ENCODE measurements around the gene SYNJ2BP. TPM values are rescaled to one million over a fixed set of nuclear protein-coding genes. Genes with fewer than 3 reads are reported as not detected.
A peak's percentile ranks its signal among the peaks of the same experiment; 100 is the strongest.

SYNJ2BP gene
- total and polyA plus RNA-seq, 2 of the 13 experiments (the other 11 are each of a cell fraction or from before 2014, with no cell fraction given) = 18.1 to 28.6 TPM

DNA sequence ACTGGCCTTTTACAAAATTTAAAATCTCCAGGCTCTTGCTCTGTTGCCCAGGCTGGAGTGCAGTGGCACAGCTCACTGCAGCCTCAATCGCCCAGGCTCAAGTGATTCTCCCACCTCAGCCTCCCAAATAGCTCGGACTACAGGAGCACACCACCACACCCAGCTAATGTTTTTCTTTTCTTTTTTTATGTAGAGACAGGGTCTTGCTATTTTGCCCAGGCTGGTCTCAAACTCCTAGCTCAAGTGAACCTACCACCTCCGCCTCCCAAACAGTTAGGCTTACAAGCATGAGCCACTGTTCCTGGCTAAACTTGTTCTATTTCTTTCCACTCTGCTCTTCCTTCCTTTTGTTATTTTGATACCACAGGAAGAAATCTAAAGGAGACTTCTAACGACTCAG, 15.2 kb downstream of the SYNJ2BP start (continued):
- TF ChIP-seq, protein P1, sequence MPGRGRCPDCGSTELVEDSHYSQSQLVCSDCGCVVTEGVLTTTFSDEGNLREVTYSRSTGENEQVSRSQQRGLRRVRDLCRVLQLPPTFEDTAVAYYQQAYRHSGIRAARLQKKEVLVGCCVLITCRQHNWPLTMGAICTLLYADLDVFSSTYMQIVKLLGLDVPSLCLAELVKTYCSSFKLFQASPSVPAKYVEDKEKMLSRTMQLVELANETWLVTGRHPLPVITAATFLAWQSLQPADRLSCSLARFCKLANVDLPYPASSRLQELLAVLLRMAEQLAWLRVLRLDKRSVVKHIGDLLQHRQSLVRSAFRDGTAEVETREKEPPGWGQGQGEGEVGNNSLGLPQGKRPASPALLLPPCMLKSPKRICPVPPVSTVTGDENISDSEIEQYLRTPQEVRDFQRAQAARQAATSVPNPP (CRISPR knock-in tag; IDR thresholded peaks at IDR 0.05) = no peak
- no peak for TF ChIP-seq NONO (IDR thresholded peaks at IDR 0.05)
- no peak for TF ChIP-seq NONO (CRISPR knock-in tag; conservative IDR thresholded peaks at IDR 0.05)
- TF ChIP-seq AGO1 (IDR thresholded peaks at IDR 0.05; ENCODE audit: low read depth, low read length, poor library complexity, severe bottlenecking) = no peak
- no peak for TF ChIP-seq ZNF564 (CRISPR knock-in tag; IDR thresholded peaks at IDR 0.05)
- no peak for TF ChIP-seq ZNF205 (CRISPR knock-in tag; IDR thresholded peaks at IDR 0.05)
- TF ChIP-seq ZBTB7B (CRISPR knock-in tag; IDR thresholded peaks at IDR 0.05) = no peak
- TF ChIP-seq, protein P2, sequence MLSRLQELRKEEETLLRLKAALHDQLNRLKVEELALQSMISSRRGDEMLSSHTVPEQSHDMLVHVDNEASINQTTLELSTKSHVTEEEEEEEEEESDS (CRISPR knock-in tag; IDR thresholded peaks at IDR 0.05; ENCODE audit: borderline replicate concordance) = no peak

DNA sequence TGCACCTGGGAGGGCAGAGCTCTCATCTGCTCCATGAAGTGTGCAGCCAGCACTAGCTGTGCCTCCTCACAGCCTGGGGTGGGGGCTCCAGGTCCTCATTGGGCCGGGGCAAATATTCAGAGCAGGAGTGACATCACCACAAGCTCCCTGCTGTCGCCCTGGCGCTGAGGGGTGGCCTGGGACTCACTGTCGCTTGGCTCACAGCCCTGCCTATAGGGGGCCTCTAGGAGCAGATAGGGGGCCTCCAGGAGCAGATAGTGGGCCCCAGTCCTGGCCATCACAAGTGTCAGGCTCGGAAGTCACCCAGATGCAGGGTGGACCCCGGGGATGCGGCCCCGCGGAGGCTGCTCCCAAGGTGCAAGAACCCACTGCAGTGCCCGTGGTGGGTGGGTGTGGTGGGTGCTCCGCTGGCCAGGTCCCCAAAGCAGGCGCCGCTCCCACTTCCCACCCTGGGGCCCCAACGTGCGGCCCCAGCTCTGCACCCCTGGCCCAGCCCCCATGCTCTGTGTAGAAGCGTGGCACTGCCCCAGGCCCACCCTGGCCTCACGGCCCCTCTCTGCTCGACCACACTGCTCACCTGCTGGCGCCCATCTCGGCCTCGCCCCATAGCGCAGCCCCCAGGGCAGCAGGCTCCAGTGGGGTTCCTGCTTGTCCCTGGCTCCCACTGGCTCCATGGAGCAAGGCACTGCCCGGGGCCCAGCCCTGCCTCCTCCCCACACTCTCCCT, 18.0 kb downstream of the SYNJ2BP start:
- ATAC-seq (peak; percentile 62), FAIRE-seq (no peak), DNase-seq (ENCODE audit: low spot score) (no peak)
- 86% methylated on average over 8 of the region's 23 CpGs for WGBS (ENCODE audit: low lambda C conversion rate)
- H3K27me3 ChIP-seq (ENCODE audit: control insufficient read depth in 1 of 2, insufficient read depth in 2 of 2, low read length in 2 of 2) = no peaks in the 10 kb centered on the region
- intact Hi-C loops (cut with micrococcal nuclease; ENCODE audit: unreplicated experiment) (loop anchor here (5.0 kb wide), 1 partner anchor 168 kb away; no protein-coding TSS in a partner anchor), in situ Hi-C loops (cut with HindIII; ENCODE audit: extremely low pct_ligation_motif_present, low pct_unique_long_range_greater_than_20kb) (no loop called here)
- no peak overlapping the region for H3K4me3 ChIP-seq (replicated peaks in 1 of 3; ENCODE audit: insufficient read depth in 1 of 3, low read depth in 2 of 3, low read length in 3 of 3)
- CTCF ChIA-PET (ENCODE audit: low intra/inter-chr PET ratio, low total read pairs) = no interaction called here
- H3K4me1 ChIP-seq (ENCODE audit: insufficient read depth, low read length) = peaks cover 22% of the 10 kb centered on the region
- BruUV-seq (replicated peaks) = no TSS peak
- no peak overlapping the region for H3K27ac ChIP-seq (ENCODE audit: extremely low read length, insufficient read depth, low read length)
- H4K20me1 ChIP-seq (ENCODE audit: insufficient read depth, low read length) = peaks cover 4% of the 10 kb centered on the region; the same call in 1 of the 2 replicates
- peaks cover 0 to 3% of the 10 kb centered on the region in 2 experiments; a peak in 2 of 5 replicates for H3K36me3 ChIP-seq (replicated peaks in 1 of 2; ENCODE audit: control insufficient read depth in 1 of 2, insufficient read depth in 2 of 2, low read length in 2 of 2)
- H2AFZ ChIP-seq (ENCODE audit: low read length) = no peak overlapping the region
- no peaks in the 10 kb centered on the region for H3K9me3 ChIP-seq (ENCODE audit: low read length)
- no peak overlapping the region for H3K9ac ChIP-seq (ENCODE audit: insufficient read depth, low read depth, low read length)
- no peaks in the 10 kb centered on the region for H3K79me2 ChIP-seq (ENCODE audit: insufficient read depth, low read length)
- POLR2A ChIA-PET = no interaction called here
- no peak overlapping the region for H3K4me2 ChIP-seq (ENCODE audit: low read depth, low read length)
- TF ChIP-seq NFKB2 (CRISPR knock-in tag; IDR thresholded peaks at IDR 0.05; ENCODE audit: borderline replicate concordance) (no peak), ZNF598 (CRISPR knock-in tag; IDR thresholded peaks at IDR 0.05; ENCODE audit: borderline replicate concordance) (no peak), SNRNP70 (IDR thresholded peaks at IDR 0.05; ENCODE audit: low read depth, low read length) (no peak), AGO2 (optimal IDR thresholded peaks at IDR 0.05; ENCODE audit: low read depth, low read length) (peak; percentile 47), KDM2A (CRISPR knock-in tag; IDR thresholded peaks at IDR 0.05; ENCODE audit: borderline replicate concordance, low read depth) (no peak), POGZ (CRISPR knock-in tag; IDR thresholded peaks at IDR 0.05) (no peak), ZNF768 (CRISPR knock-in tag; IDR thresholded peaks at IDR 0.05) (no peak), AGO1 (IDR thresholded peaks at IDR 0.05; ENCODE audit: low read depth, low read length, poor library complexity, severe bottlenecking) (no peak), ZFP90 (CRISPR knock-in tag; IDR thresholded peaks at IDR 0.05; ENCODE audit: borderline replicate concordance) (no peak)
- TF ChIP-seq, protein P3, sequence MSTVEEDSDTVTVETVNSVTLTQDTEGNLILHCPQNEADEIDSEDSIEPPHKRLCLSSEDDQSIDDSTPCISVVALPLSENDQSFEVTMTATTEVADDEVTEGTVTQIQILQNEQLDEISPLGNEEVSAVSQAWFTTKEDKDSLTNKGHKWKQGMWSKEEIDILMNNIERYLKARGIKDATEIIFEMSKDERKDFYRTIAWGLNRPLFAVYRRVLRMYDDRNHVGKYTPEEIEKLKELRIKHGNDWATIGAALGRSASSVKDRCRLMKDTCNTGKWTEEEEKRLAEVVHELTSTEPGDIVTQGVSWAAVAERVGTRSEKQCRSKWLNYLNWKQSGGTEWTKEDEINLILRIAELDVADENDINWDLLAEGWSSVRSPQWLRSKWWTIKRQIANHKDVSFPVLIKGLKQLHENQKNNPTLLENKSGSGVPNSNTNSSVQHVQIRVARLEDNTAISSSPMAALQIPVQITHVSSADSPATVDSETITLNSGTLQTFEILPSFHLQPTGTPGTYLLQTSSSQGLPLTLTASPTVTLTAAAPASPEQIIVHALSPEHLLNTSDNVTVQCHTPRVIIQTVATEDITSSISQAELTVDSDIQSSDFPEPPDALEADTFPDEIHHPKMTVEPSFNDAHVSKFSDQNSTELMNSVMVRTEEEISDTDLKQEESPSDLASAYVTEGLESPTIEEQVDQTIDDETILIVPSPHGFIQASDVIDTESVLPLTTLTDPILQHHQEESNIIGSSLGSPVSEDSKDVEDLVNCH (CRISPR knock-in tag; IDR thresholded peaks at IDR 0.05) = no peak
- TF ChIP-seq, protein P4, sequence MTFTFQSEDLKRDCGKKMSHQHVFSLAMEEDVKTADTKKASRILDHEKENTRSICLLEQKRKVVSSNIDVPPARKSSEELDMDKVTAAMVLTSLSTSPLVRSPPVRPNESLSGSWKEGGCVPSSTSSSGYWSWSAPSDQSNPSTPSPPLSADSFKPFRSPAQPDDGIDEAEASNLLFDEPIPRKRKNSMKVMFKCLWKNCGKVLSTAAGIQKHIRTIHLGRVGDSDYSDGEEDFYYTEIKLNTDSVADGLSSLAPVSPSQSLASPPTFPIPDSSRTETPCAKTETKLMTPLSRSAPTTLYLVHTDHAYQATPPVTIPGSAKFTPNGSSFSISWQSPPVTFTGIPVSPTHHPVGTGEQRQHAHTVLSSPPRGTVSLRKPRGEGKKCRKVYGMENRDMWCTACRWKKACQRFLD (CRISPR knock-in tag; IDR thresholded peaks at IDR 0.05; ENCODE audit: borderline replicate concordance) = no peak

All from HepG2 (cell line).